Trophoblast cell (in vitro differentiated cells and primary cell): ENCODE data around the gene GDF9.

Experiments
- DNase-seq, 2 donors: peaks; one replicate each; pipeline ENCODE4 v3.0.0-alpha.2; 2016
- H2AFZ ChIP-seq: 2 replicates; pipeline ENCODE4 v1.6.1; 2013; ENCODE audit warnings: low read length, moderate library complexity, mild to moderate bottlenecking; ENCODE audit not compliant: insufficient read depth, poor library complexity
- H2AK5ac ChIP-seq: 2 replicates; pipeline ENCODE4 v1.6.1; 2013; ENCODE audit warnings: mild to moderate bottlenecking, low read length
- H2BK120ac ChIP-seq: 2 replicates; pipeline ENCODE4 v1.6.1; 2013; ENCODE audit warnings: low read length, mild to moderate bottlenecking, moderate library complexity; ENCODE audit not compliant: insufficient read depth, poor library complexity
- H2BK12ac ChIP-seq: 2 replicates; pipeline ENCODE4 v1.6.1; 2013; ENCODE audit warnings: mild to moderate bottlenecking, low read length, moderate library complexity
- H2BK5ac ChIP-seq: 2 replicates; pipeline ENCODE4 v1.6.1; 2013; ENCODE audit warnings: low read length, low read depth, moderate library complexity, mild to moderate bottlenecking; ENCODE audit not compliant: poor library complexity
- H3K14ac ChIP-seq: 2 replicates; pipeline ENCODE4 v1.6.1; 2013; ENCODE audit warnings: mild to moderate bottlenecking, low read length
- H3K18ac ChIP-seq: 2 replicates; pipeline ENCODE4 v1.6.1; 2013; ENCODE audit warnings: mild to moderate bottlenecking, low read length
- H3K23ac ChIP-seq: 2 replicates; pipeline ENCODE4 v1.6.1; 2013; ENCODE audit warnings: low read length
- H3K27ac ChIP-seq: 2 replicates; pipeline ENCODE4 v1.5.1; 2013; ENCODE audit warnings: low read depth, mild to moderate bottlenecking, inconsistent platforms, low read length, moderate library complexity
- H3K27me3 ChIP-seq: 2 replicates; pipeline ENCODE4 v1.6.1; 2013; ENCODE audit warnings: inconsistent platforms, mild to moderate bottlenecking, low read length, moderate library complexity; ENCODE audit not compliant: insufficient read depth
- H3K36me3 ChIP-seq, 2 experiments: 1 replicate in 1 of 2; 2 replicates in 1 of 2; pipeline ENCODE4 v1.6.1; 2013; ENCODE audit warnings: low read length in 2 of 2, mild to moderate bottlenecking in 2 of 2, moderate library complexity in 1 of 2; ENCODE audit not compliant: insufficient read depth in 2 of 2, control insufficient read depth in 1 of 2
- H3K4ac ChIP-seq: 2 replicates; pipeline ENCODE4 v1.6.1; 2013; ENCODE audit warnings: low read depth, mild to moderate bottlenecking, low read length, moderate library complexity
- H3K4me1 ChIP-seq, 2 experiments: 1 replicate in 1 of 2; 2 replicates in 1 of 2; pipeline ENCODE4 v1.6.1; 2013; ENCODE audit warnings: low read length in 2 of 2, mild to moderate bottlenecking in 2 of 2, moderate library complexity in 1 of 2; ENCODE audit not compliant: insufficient read depth in 2 of 2, control insufficient read depth in 1 of 2
- H3K4me2 ChIP-seq: 2 replicates; pipeline ENCODE4 v1.6.1; 2013; ENCODE audit warnings: inconsistent platforms, mild to moderate bottlenecking, low read length, moderate library complexity
- H3K4me3 ChIP-seq: 2 replicates; pipeline ENCODE4 v1.5.1; 2013; ENCODE audit warnings: mild to moderate bottlenecking, low read depth, low read length, inconsistent platforms
- H3K79me1 ChIP-seq: one replicate; pipeline ENCODE4 v1.6.1; 2013; ENCODE audit warnings: low read length
- H3K79me2 ChIP-seq: 2 replicates; pipeline ENCODE4 v1.6.1; 2013; ENCODE audit warnings: low read length, mild to moderate bottlenecking; ENCODE audit not compliant: control insufficient read depth, insufficient read depth, poor library complexity
- H3K9ac ChIP-seq: 2 replicates; pipeline ENCODE4 v1.6.1; 2013; ENCODE audit warnings: mild to moderate bottlenecking, low read length
- H3K9me3 ChIP-seq: 2 replicates; pipeline ENCODE4 v1.6.1; 2013; ENCODE audit warnings: low read depth, mild to moderate bottlenecking, control low read depth, inconsistent platforms, low read length; ENCODE audit not compliant: insufficient read depth
- H4K12ac ChIP-seq: 2 replicates; pipeline ENCODE4 v1.6.1; 2013; ENCODE audit warnings: low read depth, mild to moderate bottlenecking, low read length, moderate library complexity
- H4K8ac ChIP-seq: 2 replicates; pipeline ENCODE4 v1.6.1; 2013; ENCODE audit warnings: low read depth, mild to moderate bottlenecking, low read length, moderate library complexity
- H4K91ac ChIP-seq: one replicate; pipeline ENCODE4 v1.6.1; 2013; ENCODE audit warnings: low read depth, mild to moderate bottlenecking, low read length, moderate library complexity
- WGBS: extraction: QIAGEN DNeasy Blood & Tissue Kit; methylation state at CpG from one replicate; pipeline ENCODE4 v1.1.7; 2013; ENCODE audit warnings: missing lambda C conversion rate; ENCODE audit not compliant: insufficient read length, insufficient coverage; ENCODE audit errors: extremely low coverage; 5-methylcytosine and 5-hydroxymethylcytosine counted together

Gene GDF9

DNA sequence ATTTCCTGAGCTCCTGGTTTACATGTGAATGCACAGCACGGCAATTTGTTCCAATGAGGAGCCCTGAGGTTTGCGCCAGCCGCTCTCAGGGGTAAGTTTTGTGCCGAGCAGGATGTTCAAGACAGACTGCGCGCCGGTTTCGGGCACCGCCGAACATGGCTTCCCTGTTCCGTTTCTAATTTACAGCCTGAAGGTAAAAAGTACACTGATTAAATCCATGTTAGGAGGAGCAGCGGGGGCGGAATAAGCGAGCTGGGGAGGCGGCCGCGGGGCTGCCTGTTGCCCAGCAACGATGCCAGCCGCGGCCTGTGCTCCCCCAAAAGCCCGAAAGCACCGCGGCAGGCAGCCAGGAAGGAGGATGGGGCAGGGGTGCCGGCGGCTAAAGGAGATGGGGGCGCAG lies 46.8 kb downstream of the GDF9 start:
- H3K4me1 ChIP-seq = peaks cover 21 to 27% of the 10 kb centered on the region in 2 experiments
- peak overlapping the region; percentile 16 for H3K4ac ChIP-seq
- H3K4me3 ChIP-seq = no peak overlapping the region
- H3K4me2 ChIP-seq = no peak overlapping the region
- H4K8ac ChIP-seq = no peak overlapping the region
- H3K14ac ChIP-seq = no peak overlapping the region
- H2AFZ ChIP-seq = no peak overlapping the region
- H2BK5ac ChIP-seq = no peak overlapping the region
- peak overlapping the region; percentile 38 for H4K91ac ChIP-seq
- H3K23ac ChIP-seq = no peak overlapping the region
- no peak overlapping the region for H3K27ac ChIP-seq
- H3K27me3 ChIP-seq = no peaks in the 10 kb centered on the region
- H2BK120ac ChIP-seq = peak overlapping the region; percentile 3
- H3K79me1 ChIP-seq = peaks cover 9% of the 10 kb centered on the region
- H4K12ac ChIP-seq = no peak overlapping the region
- WGBS = no CpG with 5 or more reads among the region's 26 CpGs
- DNase-seq = peak in 1 of 2 donors; percentile 19
- H2BK12ac ChIP-seq = peak overlapping the region; percentile 6
- no peak overlapping the region for H3K9ac ChIP-seq
- H2AK5ac ChIP-seq = peak overlapping the region; percentile 49
- H3K36me3 ChIP-seq = peaks cover 4 to 6% of the 10 kb centered on the region in 2 experiments
- H3K79me2 ChIP-seq = peaks cover 3% of the 10 kb centered on the region
- H3K18ac ChIP-seq = no peak overlapping the region
- H3K9me3 ChIP-seq = peaks cover 5% of the 10 kb centered on the region

DNA sequence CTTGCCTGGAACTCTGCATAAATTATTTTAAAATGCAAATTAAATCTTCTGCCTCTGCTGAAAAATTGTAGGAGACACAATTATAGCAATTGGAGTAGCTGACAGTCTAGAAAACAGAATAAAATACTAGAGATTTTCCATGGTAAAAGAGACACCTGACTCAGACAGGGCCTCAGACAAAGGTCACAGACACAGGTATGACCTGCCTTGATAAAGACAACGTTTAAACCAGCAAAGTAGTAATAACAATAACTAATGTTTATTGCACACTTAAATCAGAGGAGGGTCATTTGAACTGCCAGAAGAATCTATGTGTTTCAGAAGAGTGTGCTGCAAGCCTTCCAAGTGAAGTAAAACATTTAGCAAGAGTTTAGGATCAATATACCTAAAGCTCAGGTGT lies 49.3 kb downstream of the GDF9 start:
- H3K9me3 ChIP-seq = peaks cover 6% of the 10 kb centered on the region
- H3K27ac ChIP-seq = no peak overlapping the region
- no peak overlapping the region for H3K9ac ChIP-seq
- H3K4me2 ChIP-seq = no peak overlapping the region
- no CpG with 5 or more reads among the region's 1 CpG for WGBS
- no peak overlapping the region for H3K18ac ChIP-seq
- no peak overlapping the region for H4K8ac ChIP-seq
- DNase-seq = no peak
- H3K14ac ChIP-seq = no peak overlapping the region
- H4K91ac ChIP-seq = no peak overlapping the region
- H3K79me2 ChIP-seq = peaks cover 12% of the 10 kb centered on the region
- no peak overlapping the region for H4K12ac ChIP-seq
- no peak overlapping the region for H2BK120ac ChIP-seq
- H2BK5ac ChIP-seq = no peak overlapping the region
- no peak overlapping the region for H2AK5ac ChIP-seq
- peaks cover 4% of the 10 kb centered on the region in 2 experiments for H3K36me3 ChIP-seq
- no peaks in the 10 kb centered on the region for H3K27me3 ChIP-seq
- no peak overlapping the region for H2BK12ac ChIP-seq
- no peak overlapping the region for H3K4me3 ChIP-seq
- no peak overlapping the region for H2AFZ ChIP-seq
- peaks cover 12 to 16% of the 10 kb centered on the region in 2 experiments for H3K4me1 ChIP-seq
- H3K79me1 ChIP-seq = peaks cover 16% of the 10 kb centered on the region
- H3K23ac ChIP-seq = no peak overlapping the region
- no peak overlapping the region for H3K4ac ChIP-seq

DNA sequence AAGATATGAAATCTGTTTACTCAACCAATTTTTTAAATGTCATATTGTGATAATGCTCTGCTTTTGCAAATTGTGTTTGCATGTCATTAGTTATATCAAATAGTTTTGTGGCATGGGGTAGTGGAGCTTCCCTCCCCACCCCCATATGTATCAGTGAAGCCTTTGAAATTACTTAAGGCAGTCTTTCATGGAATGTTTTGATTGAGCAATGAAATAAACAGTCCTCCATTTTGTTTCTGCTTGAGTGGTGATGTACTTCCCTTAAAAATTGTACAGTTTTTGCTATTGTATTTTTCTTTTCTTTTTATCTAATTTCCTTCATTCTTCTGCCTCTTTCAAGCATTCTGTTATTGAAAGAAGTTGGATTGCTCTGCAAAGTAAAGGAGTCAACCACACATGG lies 49.7 kb downstream of the GDF9 start:
- no peak overlapping the region for H2BK12ac ChIP-seq
- peaks cover 6% of the 10 kb centered on the region for H3K9me3 ChIP-seq
- H3K27me3 ChIP-seq = no peaks in the 10 kb centered on the region
- H3K36me3 ChIP-seq = peaks cover 4% of the 10 kb centered on the region in 2 experiments
- H3K4ac ChIP-seq = no peak overlapping the region
- H3K9ac ChIP-seq = no peak overlapping the region
- H2BK120ac ChIP-seq = no peak overlapping the region
- H3K4me1 ChIP-seq = peaks cover 12 to 16% of the 10 kb centered on the region in 2 experiments
- H2BK5ac ChIP-seq = no peak overlapping the region
- H3K4me3 ChIP-seq = no peak overlapping the region
- no peak overlapping the region for H2AFZ ChIP-seq
- no peak overlapping the region for H3K14ac ChIP-seq
- peaks cover 16% of the 10 kb centered on the region for H3K79me1 ChIP-seq
- H4K8ac ChIP-seq = no peak overlapping the region
- H2AK5ac ChIP-seq = no peak overlapping the region
- H3K23ac ChIP-seq = no peak overlapping the region
- no peak overlapping the region for H3K4me2 ChIP-seq
- H4K91ac ChIP-seq = no peak overlapping the region
- no peak for DNase-seq
- H3K18ac ChIP-seq = no peak overlapping the region
- H3K27ac ChIP-seq = no peak overlapping the region
- H4K12ac ChIP-seq = no peak overlapping the region
- peaks cover 12% of the 10 kb centered on the region for H3K79me2 ChIP-seq

DNA sequence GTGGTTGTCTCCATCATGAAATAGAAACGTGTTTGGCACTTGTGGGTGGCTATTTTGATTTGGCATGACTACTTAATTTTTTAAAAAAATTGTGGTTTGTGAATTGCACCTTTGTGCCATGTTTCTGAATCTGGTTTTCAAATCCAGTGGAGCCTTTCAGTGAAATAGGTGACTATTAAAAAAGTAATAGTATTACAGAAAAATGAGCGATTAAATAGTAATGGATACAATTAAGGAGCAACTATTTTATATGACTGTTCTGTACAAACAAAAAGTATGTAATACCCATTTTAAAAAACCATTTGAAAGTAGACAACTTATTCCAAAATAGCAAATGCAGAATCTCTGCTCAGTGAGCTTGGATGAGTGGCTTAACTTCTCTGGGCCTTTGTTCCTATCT lies 50.2 kb downstream of the GDF9 start:
- Histone ChIP-seq H3K79me2 (peaks cover 12% of the 10 kb centered on the region), H3K4me2 (no peak overlapping the region), H3K9ac (no peak overlapping the region), H2AK5ac (no peak overlapping the region), H3K9me3 (peaks cover 6% of the 10 kb centered on the region), H3K4me3 (no peak overlapping the region), H4K91ac (no peak overlapping the region), H2BK120ac (no peak overlapping the region), H3K79me1 (peaks cover 16% of the 10 kb centered on the region), H3K4me1 (peaks cover 12 to 16% of the 10 kb centered on the region in 2 experiments), H4K8ac (no peak overlapping the region), H3K27ac (no peak overlapping the region), H3K4ac (no peak overlapping the region), H3K14ac (no peak overlapping the region), H2AFZ (no peak overlapping the region), H2BK12ac (no peak overlapping the region), H3K18ac (no peak overlapping the region), H4K12ac (no peak overlapping the region), H3K27me3 (no peaks in the 10 kb centered on the region), H3K36me3 (peaks cover 4% of the 10 kb centered on the region in 2 experiments), H2BK5ac (no peak overlapping the region), H3K23ac (no peak overlapping the region)
- no CpG with 5 or more reads among the region's 2 CpGs for WGBS
- no peak for DNase-seq
